Lung microvascular endothelial cell (primary cell): Measurements from ENCODE around the gene GABRG2. TPM values are rescaled to one million over a fixed set of nuclear protein-coding genes. Genes with fewer than 3 reads are reported as not detected.

Experiments used
- DNase-seq, 2 donors: peaks; one replicate each; pipeline versions ENCODE4 v3.0.0 to v3.0.0-alpha.2; 2010; ENCODE audit warnings: low read depth in 2 of 2
- total RNA-seq: library from RNA; depleted of rRNA; stranded (reverse); fragments of >200 nt; gene quantifications from 2 replicates; pipeline ENCODE4 v1.2.1, GENCODE V29; 2014

Gene GABRG2
- total RNA-seq, 1 donor from 2014 or later = not detected

GRCh38 chr5:162189719-162190118 lies 122.1 kb downstream of the GABRG2 start:
- no peak for DNase-seq

DNA sequence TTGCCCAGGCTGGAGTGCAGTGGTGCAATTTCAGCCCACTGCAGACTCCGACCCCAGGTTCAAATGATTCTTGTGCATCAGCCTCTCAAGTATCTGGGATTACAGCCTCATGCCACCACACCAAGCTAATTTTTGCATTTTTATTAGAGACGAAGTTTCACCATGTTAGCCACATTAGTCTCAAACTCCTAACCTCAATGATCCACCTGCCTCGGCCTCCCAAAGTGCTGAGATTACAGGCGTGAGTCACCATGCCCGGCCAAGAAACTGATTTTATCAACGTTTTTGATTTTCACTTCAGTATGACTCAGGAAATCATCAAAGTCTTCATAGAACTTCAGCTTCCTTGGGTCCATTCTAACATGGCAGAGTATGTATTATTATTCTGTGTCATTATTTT lies 125.4 kb downstream of the GABRG2 start:
- no peak for DNase-seq

DNA sequence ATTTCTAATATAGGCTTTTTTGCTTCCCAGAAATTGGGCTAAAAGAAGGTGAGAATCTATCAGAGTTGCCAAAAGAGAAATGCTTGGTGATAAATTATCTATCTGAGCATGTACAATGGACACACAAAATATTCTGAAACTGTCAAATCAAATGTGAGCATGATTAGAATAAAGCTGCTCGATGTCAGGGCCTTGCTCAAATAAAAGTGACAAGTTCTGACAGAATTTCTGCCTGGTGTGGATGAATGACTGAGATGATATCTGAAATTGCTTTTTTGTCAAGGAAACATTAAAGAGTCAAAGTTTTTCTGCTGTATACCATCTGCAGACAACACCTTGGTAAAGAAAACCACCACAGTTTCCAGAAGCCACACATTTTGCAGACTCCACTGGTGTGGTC lies 128.8 kb downstream of the GABRG2 start:
- no peak for DNase-seq

DNA sequence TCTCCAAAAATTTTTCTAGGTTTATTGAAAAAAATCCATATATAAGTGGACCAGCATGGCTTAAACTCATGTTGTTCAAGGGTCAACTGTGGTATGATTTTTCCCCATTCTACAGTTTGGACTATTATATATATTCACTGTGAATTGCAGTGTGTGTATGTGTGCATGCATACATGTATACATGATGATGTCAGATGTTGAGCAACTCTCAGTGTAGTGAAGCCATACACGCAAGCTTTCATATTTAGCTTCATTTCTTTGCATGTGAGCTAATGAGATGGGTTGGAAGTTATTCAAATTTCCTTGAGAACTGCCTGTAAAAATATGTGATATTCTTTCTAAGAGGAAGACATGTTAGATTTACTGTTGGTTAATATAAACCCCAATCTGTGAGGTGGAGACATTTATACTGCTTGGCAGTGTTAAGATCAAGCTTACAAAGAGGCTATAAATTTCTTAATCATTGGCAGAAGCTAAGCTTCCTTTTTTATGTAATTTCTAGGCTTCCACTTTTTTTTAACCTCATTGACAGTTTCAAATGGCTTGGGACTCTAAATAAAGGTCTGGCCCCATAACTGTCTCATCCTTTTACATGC lies 134.8 kb downstream of the GABRG2 start:
- DNase-seq = no peak

Other genes with a start within 250 kb of the GABRG2 start
- not detected in 2 replicates for gene GABRA1, start 219.7 kb upstream of the GABRG2 start, total RNA-seq